H1 (cell line): ENCODE results near the gene SMIM5. TPM values are rescaled to one million over a fixed set of nuclear protein-coding genes. Genes with fewer than 3 reads are reported as not detected.

ENCODE experiments used
- CTCF ChIA-PET: fragments of 300-600 bp; sonication (Branson Sonifier 250); formaldehyde crosslinking; loops from one replicate; lab custom pipeline; 2021; ENCODE audit not compliant: partially characterized antibody; lab: Charles Lee
- POLR2A ChIA-PET: fragments of 300-600 bp; sonication (Branson Sonifier 250); formaldehyde crosslinking; loops from one replicate; lab custom pipeline; 2021; ENCODE audit warnings: inconsistent platforms; ENCODE audit not compliant: partially characterized antibody; lab: Charles Lee
- DNase-seq, 2 experiments: peaks; one replicate each; pipeline versions ENCODE4 v3.0.0 to v3.0.0-alpha.2; 2010 to 2022; ENCODE audit warnings: low spot score in 2 of 2, low read depth in 1 of 2, mixed read lengths in 1 of 2
- FAIRE-seq: peaks from 2 replicates; lab custom pipeline; 2011; peaks lifted over from hg19 to GRCh38; lab: Jason Lieb, UNC
- H2AFZ ChIP-seq: 2 replicates; pipeline ENCODE4 v1.8.1; 2012; ENCODE audit warnings: low read length, inconsistent platforms
- H2AK5ac ChIP-seq: 2 replicates; pipeline ENCODE4 v1.6.1; 2013; ENCODE audit warnings: low read depth, low read length
- H2BK120ac ChIP-seq: replicated peaks from 2 replicates; pipeline ENCODE3; 2013; ENCODE audit warnings: low read depth, low read length, inconsistent platforms
- H2BK12ac ChIP-seq: 2 replicates; pipeline ENCODE4 v1.6.1; 2013; ENCODE audit warnings: low read depth, low read length
- H2BK15ac ChIP-seq: 2 replicates; pipeline ENCODE4 v1.6.1; 2013; ENCODE audit warnings: low read length
- H2BK20ac ChIP-seq: 2 replicates; pipeline ENCODE4 v1.6.1; 2013; ENCODE audit warnings: low read length
- H2BK5ac ChIP-seq: 2 replicates; pipeline ENCODE4 v1.6.1; 2013; ENCODE audit warnings: low read depth, low read length
- H3K14ac ChIP-seq: 2 replicates; pipeline ENCODE4 v1.6.1; 2013; ENCODE audit warnings: inconsistent platforms; ENCODE audit not compliant: insufficient read length
- H3K18ac ChIP-seq: 2 replicates; pipeline ENCODE4 v1.6.1; 2013; ENCODE audit warnings: low read length; ENCODE audit errors: extremely low read depth
- H3K23ac ChIP-seq: 2 replicates; pipeline ENCODE4 v1.6.1; 2013; ENCODE audit warnings: inconsistent platforms; ENCODE audit not compliant: insufficient read length
- H3K23me2 ChIP-seq: 2 replicates; pipeline ENCODE4 v1.6.1; 2013; ENCODE audit warnings: low read depth, low read length
- H3K27ac ChIP-seq: 2 replicates; pipeline ENCODE4 v1.6.1; 2011; ENCODE audit warnings: low read depth, low read length, inconsistent platforms
- H3K27me3 ChIP-seq, 4 experiments: replicated peaks in 1 of 4; 1 replicate in 1 of 4; 2 replicates in 3 of 4; pipeline versions ENCODE4 v1.6.1 to v1.8.1; 2011 to 2013; ENCODE audit warnings: low read length in 3 of 4, mild to moderate bottlenecking in 3 of 4, inconsistent platforms in 2 of 4, mixed read lengths in 2 of 4, moderate library complexity in 1 of 4; ENCODE audit not compliant: control insufficient read depth in 3 of 4, insufficient read depth in 3 of 4; ENCODE audit errors: extremely low read depth in 1 of 4
- H3K36me3 ChIP-seq, 4 experiments: 2 replicates each; pipeline versions ENCODE4 v1.6.1 to v1.8.1; 2011 to 2013; ENCODE audit warnings: mild to moderate bottlenecking in 4 of 4, low read length in 3 of 4, moderate library complexity in 2 of 4, control low read depth in 1 of 4, inconsistent platforms in 1 of 4; ENCODE audit not compliant: insufficient read depth in 4 of 4, control insufficient read depth in 2 of 4
- H3K4ac ChIP-seq: replicated peaks from 2 replicates; pipeline ENCODE3; 2013; ENCODE audit warnings: low read length, low read depth, mixed read lengths, inconsistent platforms; ENCODE audit not compliant: insufficient read length
- H3K4me1 ChIP-seq, 4 experiments: replicated peaks in 1 of 4; 1 replicate in 1 of 4; 2 replicates in 3 of 4; pipeline versions ENCODE4 v1.6.1 to v1.8.1; 2011 to 2013; ENCODE audit warnings: low read length in 3 of 4, inconsistent platforms in 2 of 4, mixed read lengths in 1 of 4; ENCODE audit not compliant: insufficient read depth in 4 of 4, control insufficient read depth in 3 of 4
- H3K4me2 ChIP-seq, 2 experiments: 2 replicates each; pipeline versions ENCODE4 v1.6.1 to v1.8.1; 2011 to 2013; ENCODE audit warnings: low read depth in 2 of 2, low read length in 2 of 2, control low read depth in 1 of 2, inconsistent platforms in 1 of 2, mild to moderate bottlenecking in 1 of 2; ENCODE audit not compliant: insufficient read depth in 1 of 2
- H3K4me3 ChIP-seq, 4 experiments: fragments of 200-600, 300-600 bp in 1 of 4; sonication (generic), shearing (Covaris generic), sonication (Bioruptor Twin) in 1 of 4; 2 replicates each; pipeline versions ENCODE4 v1.5.1 to v1.8.1; 2011 to 2016; ENCODE audit warnings: low read length in 4 of 4, low read depth in 3 of 4, control low read depth in 2 of 4, inconsistent platforms in 2 of 4, mild to moderate bottlenecking in 2 of 4, mixed read lengths in 1 of 4, moderate library complexity in 1 of 4; ENCODE audit not compliant: insufficient read depth in 2 of 4; ENCODE audit errors: extremely low read depth in 1 of 4
- H3K56ac ChIP-seq: replicated peaks from 2 replicates; pipeline ENCODE3; 2013; ENCODE audit warnings: low read depth, mild to moderate bottlenecking, mixed read lengths, low read length, inconsistent platforms; ENCODE audit not compliant: insufficient read length
- H3K79me1 ChIP-seq: 2 replicates; pipeline ENCODE4 v1.6.1; 2013; ENCODE audit warnings: low read depth, low read length, control low read depth
- H3K79me2 ChIP-seq, 2 experiments: 2 replicates each; pipeline versions ENCODE4 v1.6.1 to v1.8.1; 2012 to 2013; ENCODE audit warnings: low read length in 2 of 2, mild to moderate bottlenecking in 2 of 2, inconsistent platforms in 1 of 2; ENCODE audit not compliant: insufficient read depth in 2 of 2, control insufficient read depth in 1 of 2
- H3K9ac ChIP-seq, 4 experiments: replicated peaks in 1 of 4; 1 replicate in 1 of 4; 2 replicates in 3 of 4; pipeline versions ENCODE4 v1.6.1 to v1.8.1; 2011 to 2013; ENCODE audit warnings: low read depth in 3 of 4, low read length in 3 of 4, control low read depth in 2 of 4, mild to moderate bottlenecking in 2 of 4, moderate library complexity in 2 of 4, inconsistent platforms in 1 of 4; ENCODE audit errors: extremely low read depth in 1 of 4
- H3K9me3 ChIP-seq, 2 experiments: 2 replicates each; pipeline versions ENCODE4 v1.6.1 to v1.8.1; 2012 to 2013; ENCODE audit warnings: mild to moderate bottlenecking in 2 of 2, moderate library complexity in 2 of 2, control low read depth in 1 of 2, inconsistent platforms in 1 of 2, low read depth in 1 of 2, low read length in 1 of 2, mixed read lengths in 1 of 2; ENCODE audit not compliant: insufficient read depth in 2 of 2
- H4K20me1 ChIP-seq, 2 experiments: replicated peaks in 1 of 2; 2 replicates each; pipeline versions ENCODE3 to v1.8.1; 2011 to 2013; ENCODE audit warnings: inconsistent platforms in 2 of 2, low read length in 2 of 2, mild to moderate bottlenecking in 1 of 2; ENCODE audit not compliant: insufficient read depth in 2 of 2, control insufficient read depth in 1 of 2
- H4K5ac ChIP-seq: 2 replicates; pipeline ENCODE4 v1.6.1; 2013; ENCODE audit warnings: low read length, low read depth, mixed read lengths, inconsistent platforms; ENCODE audit not compliant: insufficient read length
- H4K8ac ChIP-seq: 2 replicates; pipeline ENCODE4 v1.8.0; 2013; ENCODE audit warnings: mild to moderate bottlenecking, moderate library complexity, low read length, inconsistent platforms; ENCODE audit not compliant: insufficient read depth; ENCODE audit errors: extremely low read depth
- H4K91ac ChIP-seq: replicated peaks from 2 replicates; pipeline ENCODE3; 2013; ENCODE audit warnings: low read length, mixed read lengths, inconsistent platforms; ENCODE audit not compliant: insufficient read length
- BCL11A ChIP-seq, 2 experiments: IDR thresholded peaks; one replicate each; pipeline ENCODE4 v1.6.1; 2011; ENCODE audit warnings: low read depth in 2 of 2, low read length in 2 of 2, mild to moderate bottlenecking in 2 of 2
- EGR1 ChIP-seq: IDR thresholded peaks from 2 replicates; pipeline ENCODE4 v1.6.1; 2011; ENCODE audit warnings: low read depth, low read length, borderline replicate concordance
- GTF2F1 ChIP-seq: IDR thresholded peaks from 2 replicates; pipeline ENCODE4 v1.6.1; 2012; ENCODE audit warnings: low read depth, low read length, improper control_type of control experiment, borderline replicate concordance
- KDM1A ChIP-seq: fragments of 200-600, 300-600 bp; sonication (generic); IDR thresholded peaks from 2 replicates; pipeline ENCODE4 v1.7.1; 2016; ENCODE audit warnings: mild to moderate bottlenecking, low read length, borderline replicate concordance
- MAX ChIP-seq: IDR thresholded peaks from 2 replicates; pipeline ENCODE4 v1.6.1; 2012; ENCODE audit warnings: inconsistent platforms
- RBBP5 ChIP-seq: IDR thresholded peaks from 2 replicates; pipeline ENCODE4 v1.7.1; 2012; ENCODE audit warnings: low read depth, mild to moderate bottlenecking, inconsistent platforms, low read length, moderate library complexity, borderline replicate concordance
- RNF2 ChIP-seq: fragments of 200-900, 300-1000 bp; sonication (generic); IDR thresholded peaks from 2 replicates; pipeline ENCODE4 v1.7.1; 2016; ENCODE audit warnings: borderline replicate concordance, low read depth, mild to moderate bottlenecking, antibody characterized with exemption, low read length; ENCODE audit not compliant: poor library complexity, severe bottlenecking; ENCODE audit errors: missing control alignments
- RXRA ChIP-seq: IDR thresholded peaks from 2 replicates; pipeline ENCODE4 v1.6.1; 2011; ENCODE audit warnings: low read depth, mild to moderate bottlenecking, low read length, moderate library complexity; ENCODE audit not compliant: insufficient read depth
- SAP30 ChIP-seq: fragments of 300-600 bp; sonication (generic); IDR thresholded peaks from 2 replicates; pipeline ENCODE4 v1.7.1; 2012; ENCODE audit warnings: low read length, moderate library complexity, mild to moderate bottlenecking, inconsistent platforms; ENCODE audit not compliant: insufficient read depth, insufficient replicate concordance
- SRF ChIP-seq: IDR thresholded peaks from 2 replicates; pipeline ENCODE4 v1.6.1; 2011; ENCODE audit warnings: mild to moderate bottlenecking, low read depth, low read length, moderate library complexity
- WGBS, 2 experiments: shearing (Covaris generic) in 1 of 2; methylation state at CpG; one replicate each; pipeline versions ENCODE4 v1.1.6 to v1.1.7; 2013 to 2015; ENCODE audit warnings: low lambda C conversion rate in 2 of 2, mixed read lengths in 2 of 2, inconsistent platforms in 1 of 2, low coverage in 1 of 2, missing lambda C conversion rate in 1 of 2; ENCODE audit not compliant: insufficient replicate concordance in 2 of 2, insufficient coverage in 1 of 2, insufficient read length in 1 of 2; ENCODE audit errors: extremely low coverage in 1 of 2, missing lambda C conversion rate in 1 of 2; 5-methylcytosine and 5-hydroxymethylcytosine counted together
- polyA plus RNA-seq, 7 experiments: library from polyadenylated mRNA; depleted of rRNA in 3 of 7; stranded (reverse) in 5 of 7; unstranded in 2 of 7; fragments of >200 nt in 5 of 7; fragments of 200-250 nt in 2 of 7; gene quantifications; 1 replicate in 5 of 7; 2 replicates in 1 of 7; 4 replicates in 1 of 7; pipeline versions ENCODE4 v1.2.1 to v1.2.3, GENCODE V29; 2011 to 2013; ENCODE audit warnings: missing spikeins in 2 of 7, mixed read lengths in 2 of 7
- total RNA-seq: library from RNA; stranded (reverse); fragmentation: NEBNext Ultra II Directional; extraction: Animal tissue kit (Norgen Biotek cat#: 25700); gene quantifications from 2 replicates; pipeline ENCODE4 v1.2.1, GENCODE V29; 2021

The SMIM5 gene
- total and polyA plus RNA-seq, 2 of the 8 experiments (the other 6 are each of a cell fraction or from before 2014, with no cell fraction given), result not detected

DNA sequence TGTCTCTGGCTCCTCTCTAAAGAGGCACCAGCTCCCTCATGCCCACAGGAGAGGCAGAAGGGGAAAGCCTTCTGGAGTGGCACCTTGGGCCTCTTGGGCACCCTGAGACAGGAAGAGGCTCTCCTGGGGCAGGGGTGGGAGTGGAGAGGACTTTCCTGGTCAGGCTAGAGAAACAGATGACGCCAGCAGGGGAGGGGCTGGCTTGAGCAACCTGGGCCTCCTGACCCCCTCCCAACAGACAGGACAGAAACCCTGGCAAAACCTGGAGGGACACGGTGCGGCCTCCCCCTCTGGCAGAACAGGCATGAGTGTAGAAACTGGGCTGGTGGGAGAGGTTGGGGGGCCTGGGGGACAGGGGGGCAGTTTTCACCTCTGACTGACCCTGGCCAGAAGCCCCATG lies 6.1 kb downstream of the SMIM5 start:
- H4K5ac ChIP-seq, result no peak overlapping the region
- no peak overlapping the region for H4K8ac ChIP-seq
- WGBS, 2 experiments, result 100% methylated on average over 1 of the region's 3 CpGs; no CpG with 5 or more reads in 1 of the 2 experiments
- no peak overlapping the region for H2BK5ac ChIP-seq
- no peak overlapping the region for H3K14ac ChIP-seq
- H3K9me3 ChIP-seq, result no peaks in the 10 kb centered on the region
- peaks cover 4 to 5% of the 10 kb centered on the region in 2 experiments for H4K20me1 ChIP-seq
- no peak overlapping the region for H2AK5ac ChIP-seq
- H4K91ac ChIP-seq, result no peak overlapping the region
- peaks cover 5 to 16% (median 10%) of the 10 kb centered on the region in 4 experiments for H3K4me1 ChIP-seq
- H3K27me3 ChIP-seq, result no peaks in the 10 kb centered on the region
- no peak overlapping the region for H3K56ac ChIP-seq
- no peak overlapping the region for H3K4me3 ChIP-seq
- H3K27ac ChIP-seq, result no peak overlapping the region
- H2AFZ ChIP-seq, result no peak overlapping the region
- POLR2A ChIA-PET, result interaction anchor here (1.2 to 1.6 kb wide), 2 partner anchors 22 to 52 kb away, joined by 4 read pairs; no protein-coding TSS in a partner anchor
- H2BK15ac ChIP-seq, result no peak overlapping the region
- H3K79me2 ChIP-seq, result no peaks in the 10 kb centered on the region; a peak in 1 of 4 replicates
- H2BK12ac ChIP-seq, result no peak overlapping the region
- H3K18ac ChIP-seq, result no peak overlapping the region
- no peak overlapping the region for H3K4me2 ChIP-seq
- H3K9ac ChIP-seq, result no peak overlapping the region
- H3K36me3 ChIP-seq, result no peaks in the 10 kb centered on the region; a peak in 1 of 8 replicates
- H2BK120ac ChIP-seq, result no peak overlapping the region
- no peak overlapping the region for H3K4ac ChIP-seq
- DNase-seq (no peak), FAIRE-seq (no peak)
- H3K79me1 ChIP-seq, result no peaks in the 10 kb centered on the region
- no peak overlapping the region for H2BK20ac ChIP-seq
- H3K23me2 ChIP-seq, result no peaks in the 10 kb centered on the region
- H3K23ac ChIP-seq, result no peak overlapping the region
- CTCF ChIA-PET, result interaction anchor here (1.4 to 59.2 kb wide), 4 partner anchors 5 to 106 kb away, joined by 4 to 2200 read pairs (median 1256); partner anchors contain the start of genes RECQL5, SAP30BP and SMIM5
- TF ChIP-seq RXRA (no peak), EGR1 (no peak), BCL11A (IDR thresholded peaks at IDR 0.05; ENCODE audit: low read depth in 2 of 2, low read length in 2 of 2) (no peak), SAP30 (no peak), GTF2F1 (no peak), KDM1A (no peak), RBBP5 (no peak), SRF (no peak), RNF2 (no peak), MAX (no peak)
